GM19455 (cell line): Measurements from ENCODE around the gene STUB1.

ENCODE experiments used
- ATAC-seq: cut with Tn5 transposase; IDR thresholded peaks from one replicate; pipeline ENCODE4 v1.9.1; 2021; ENCODE audit not compliant: unreplicated experiment

Gene STUB1

DNA sequence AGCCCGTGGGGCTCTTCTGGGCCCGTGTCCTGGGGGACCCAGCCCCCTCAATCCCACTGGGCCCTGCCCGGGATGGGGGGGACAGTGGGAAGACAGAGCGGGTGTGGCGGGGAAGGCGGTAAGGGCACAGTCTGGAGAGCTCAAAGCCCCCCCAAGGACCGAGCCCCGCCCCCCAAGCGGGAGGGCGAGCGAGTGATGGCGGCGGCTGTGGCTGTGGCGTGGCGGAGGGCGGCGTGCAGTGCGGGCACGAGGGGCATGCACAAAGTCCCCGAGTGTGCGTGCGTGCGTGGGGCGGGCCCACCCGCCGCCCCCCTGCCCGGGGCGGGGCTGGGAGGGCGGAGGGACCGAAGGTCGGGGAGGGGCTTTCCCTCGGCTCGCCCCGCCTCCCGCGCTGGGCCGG, 13.6 kb downstream of the STUB1 start:
- ATAC-seq, result no peak

DNA sequence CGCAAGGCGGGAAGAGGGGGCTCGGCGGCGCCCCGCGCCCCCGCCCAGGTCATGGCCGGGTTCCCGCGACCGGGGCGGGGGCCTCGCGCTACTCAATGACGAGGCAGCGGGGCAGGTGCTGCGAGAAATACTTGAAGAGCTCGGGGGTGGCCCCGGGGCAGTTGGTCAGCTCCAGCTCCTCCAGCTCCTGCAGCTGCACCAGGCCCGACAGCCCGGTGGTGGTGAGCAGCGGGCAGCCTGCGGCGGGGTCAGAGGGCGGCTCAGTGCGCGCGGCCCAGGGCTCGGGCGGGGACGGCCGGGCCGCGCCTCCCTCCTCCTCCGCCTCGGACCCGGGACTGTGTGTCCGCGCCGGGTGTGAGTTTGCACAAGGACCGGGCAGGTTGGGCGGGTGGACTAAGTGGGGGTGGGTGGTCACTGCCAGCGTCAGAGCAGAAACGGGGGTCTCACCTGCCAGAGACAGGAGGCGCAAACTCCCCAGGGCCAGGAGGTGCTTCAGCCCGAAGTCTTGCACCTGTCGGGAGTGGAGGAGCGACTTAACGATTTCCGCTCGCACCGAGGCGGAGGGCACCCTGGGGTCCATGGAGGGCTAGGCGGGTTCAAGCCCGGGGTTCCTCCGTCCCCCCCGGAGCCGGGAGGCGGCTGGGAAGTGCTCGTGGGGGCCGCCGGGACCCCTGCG, 14.1 kb downstream of the STUB1 start:
- no peak for ATAC-seq

DNA sequence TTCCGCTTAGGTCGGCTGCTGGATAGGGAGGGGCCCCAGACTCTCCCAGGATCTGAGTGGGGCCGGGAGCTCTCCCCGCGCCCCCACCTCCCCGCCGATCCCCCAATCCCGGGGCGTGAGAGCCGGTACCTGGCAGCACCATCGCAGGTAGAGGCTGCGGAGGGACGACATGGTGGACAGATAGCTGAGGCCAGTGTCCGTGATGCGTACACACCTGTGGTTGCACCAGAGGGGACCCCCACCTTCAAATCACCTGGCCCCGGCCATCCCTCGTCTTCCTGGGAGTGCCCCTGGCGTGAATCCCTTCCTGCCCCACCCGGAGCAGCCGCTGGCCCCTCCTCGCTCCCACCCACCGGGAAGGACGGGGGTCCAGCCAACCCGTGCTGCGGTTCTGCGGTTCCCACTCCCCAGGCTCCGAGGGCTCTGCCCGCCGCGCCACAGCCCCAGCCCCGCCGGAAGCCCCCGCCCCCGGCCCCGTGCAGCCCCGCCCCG, 14.7 kb downstream of the STUB1 start:
- ATAC-seq, result no peak

DNA sequence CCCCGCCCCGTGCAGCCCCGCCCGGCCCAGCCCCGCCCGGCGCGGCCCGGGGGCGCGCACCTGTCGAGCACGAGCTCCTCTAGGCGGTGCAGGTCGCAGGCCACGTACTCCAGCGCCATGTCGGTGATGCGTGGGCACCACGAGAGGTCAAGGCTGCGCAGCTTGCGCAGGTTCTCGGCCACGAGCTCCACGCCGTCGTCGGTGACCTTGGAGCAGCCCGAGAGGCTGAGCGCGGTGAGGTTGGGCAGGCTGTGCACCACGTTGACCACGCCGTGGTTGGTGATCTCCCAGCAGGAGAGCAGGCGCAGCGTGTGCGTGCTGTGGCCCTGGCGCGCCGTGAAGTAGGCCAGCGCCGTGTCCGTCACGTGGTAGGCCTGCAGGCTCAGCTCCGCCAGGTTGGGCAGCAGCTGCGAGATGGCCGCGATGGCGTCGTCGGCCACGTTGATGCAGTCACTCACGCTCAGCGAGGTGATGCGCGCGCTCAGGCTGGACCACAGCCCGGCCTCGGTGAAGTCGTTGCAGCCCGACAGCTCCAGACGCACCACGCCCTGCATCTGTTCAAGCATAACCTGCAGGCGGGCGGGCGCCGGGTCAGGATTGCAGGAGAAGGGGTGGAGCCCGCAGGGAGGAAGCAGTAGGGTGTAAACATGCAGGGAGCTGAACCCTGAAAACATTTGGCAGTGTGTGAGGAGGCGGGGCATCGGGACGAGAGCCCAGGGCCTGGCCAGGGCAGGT, 15.3 kb downstream of the STUB1 start:
- ATAC-seq, result no peak

DNA sequence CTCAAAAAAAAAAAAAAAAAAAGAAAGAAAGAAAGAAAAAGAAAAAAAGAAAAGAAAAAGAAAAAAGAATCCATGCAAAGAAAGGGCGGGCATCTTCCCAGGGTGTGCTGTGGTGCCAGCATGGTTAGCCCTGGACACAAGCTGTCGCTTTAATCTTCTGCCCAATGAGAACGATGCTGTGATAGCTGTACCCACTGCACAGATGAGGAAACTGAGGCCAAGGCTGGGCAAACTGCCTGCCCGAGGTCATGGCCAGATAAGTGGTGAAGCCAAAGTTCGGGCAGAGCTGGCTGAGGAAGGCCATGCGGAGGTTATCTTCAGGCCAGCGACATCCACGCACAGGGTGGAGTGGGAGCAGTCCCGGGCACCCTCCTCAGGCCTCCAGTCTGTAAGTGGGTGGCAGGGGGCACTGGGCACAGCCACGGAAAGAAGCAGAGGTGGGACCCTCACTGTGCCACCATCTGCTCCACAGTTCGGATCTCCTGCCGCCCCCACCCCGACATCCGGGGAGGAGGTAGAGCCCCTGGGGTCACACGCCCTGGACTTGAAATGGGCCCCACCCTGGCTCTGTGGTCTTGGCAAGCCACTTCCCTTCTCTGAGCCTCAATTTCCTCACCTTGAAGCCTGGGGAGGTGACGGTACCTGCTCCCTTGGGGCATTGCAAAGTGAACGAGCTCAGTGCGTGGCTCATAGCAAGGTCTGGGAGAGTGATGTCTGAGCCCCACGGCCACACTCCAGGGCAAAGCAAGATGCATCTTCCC, 18.9 kb downstream of the STUB1 start:
- no peak for ATAC-seq

DNA sequence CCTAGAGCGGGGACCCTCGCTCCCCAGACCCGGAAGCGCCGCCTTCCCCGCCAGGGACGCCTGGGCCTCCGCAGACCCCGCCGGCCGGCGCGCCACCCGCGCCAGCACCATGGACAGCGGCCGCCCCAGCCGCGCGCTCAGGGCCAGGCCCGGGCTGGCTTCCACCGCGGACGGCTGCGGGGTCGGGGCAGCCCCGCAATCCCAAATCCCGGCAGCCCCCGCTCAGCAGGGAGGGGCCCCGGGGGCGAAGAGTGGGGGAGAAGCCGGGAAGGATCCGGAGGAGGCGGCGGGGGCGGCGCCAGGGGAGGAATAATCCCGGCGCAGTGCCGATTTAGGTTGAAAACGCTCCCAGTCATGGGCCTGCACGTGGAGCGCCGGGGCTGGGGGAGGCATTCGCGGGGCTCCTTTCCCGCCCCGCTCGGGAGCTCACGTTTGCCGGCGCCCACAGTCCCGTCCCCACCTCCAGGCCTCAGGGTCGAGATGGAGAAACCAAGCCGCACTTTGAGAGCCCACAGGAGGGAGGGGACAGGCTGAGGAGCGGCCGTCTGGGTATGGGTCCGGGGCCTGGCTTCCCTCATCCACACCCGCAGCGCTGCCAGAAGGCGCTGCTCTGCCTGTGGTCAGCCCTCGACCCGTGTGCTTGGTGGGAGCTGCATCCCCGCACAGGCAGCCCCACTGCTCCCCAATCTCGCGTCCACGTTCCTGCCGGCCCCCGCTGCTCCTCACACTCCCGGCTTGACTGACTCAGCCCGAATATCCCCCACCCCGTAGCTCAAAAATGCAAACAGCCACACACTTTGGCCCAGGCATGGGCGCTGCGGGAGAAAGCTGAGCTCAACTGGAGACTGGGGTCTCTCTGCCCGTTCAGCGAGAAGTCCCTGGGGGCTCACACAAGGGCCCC, 20.7 kb downstream of the STUB1 start:
- no peak for ATAC-seq

DNA sequence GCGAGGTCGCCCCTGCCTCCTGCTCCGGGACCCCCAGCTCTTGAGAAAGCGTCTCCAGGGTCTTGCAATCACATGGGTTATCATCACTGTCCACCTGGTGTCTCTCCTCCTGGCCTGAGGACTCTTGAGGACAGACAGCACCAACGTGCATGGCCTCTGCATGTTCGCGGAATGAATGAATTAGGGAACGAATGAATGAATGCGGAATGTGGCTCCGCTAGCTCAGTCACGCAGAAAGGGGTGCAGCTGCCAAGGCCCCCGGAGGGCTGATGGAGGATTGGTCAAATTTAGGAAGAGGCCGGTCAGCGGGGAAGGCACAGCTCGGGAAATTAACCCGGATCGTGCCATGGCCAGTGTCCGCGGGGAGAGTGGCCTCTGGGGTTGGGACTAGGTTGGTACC, 22.1 kb downstream of the STUB1 start:
- ATAC-seq, result no peak

DNA sequence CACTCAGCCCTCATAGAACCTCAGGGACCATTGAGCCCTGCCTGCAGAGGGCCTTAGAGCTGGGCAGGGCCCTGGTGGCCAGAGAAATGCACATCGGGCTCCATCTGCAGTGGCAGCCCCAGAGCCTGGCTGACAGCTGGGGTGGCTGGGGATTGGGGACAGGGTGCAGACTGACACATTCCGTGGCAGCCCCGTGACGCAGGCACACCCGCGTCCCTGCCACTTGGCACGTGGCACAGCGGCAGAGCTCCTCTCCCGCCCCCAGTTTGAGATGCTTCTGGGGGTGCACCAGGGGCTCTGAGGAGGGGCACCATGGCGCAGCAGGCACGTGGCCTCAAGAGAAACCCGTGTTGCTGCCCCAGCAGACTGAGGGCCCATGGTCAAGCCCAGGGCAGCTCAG, 23.2 kb downstream of the STUB1 start:
- ATAC-seq, result no peak

DNA sequence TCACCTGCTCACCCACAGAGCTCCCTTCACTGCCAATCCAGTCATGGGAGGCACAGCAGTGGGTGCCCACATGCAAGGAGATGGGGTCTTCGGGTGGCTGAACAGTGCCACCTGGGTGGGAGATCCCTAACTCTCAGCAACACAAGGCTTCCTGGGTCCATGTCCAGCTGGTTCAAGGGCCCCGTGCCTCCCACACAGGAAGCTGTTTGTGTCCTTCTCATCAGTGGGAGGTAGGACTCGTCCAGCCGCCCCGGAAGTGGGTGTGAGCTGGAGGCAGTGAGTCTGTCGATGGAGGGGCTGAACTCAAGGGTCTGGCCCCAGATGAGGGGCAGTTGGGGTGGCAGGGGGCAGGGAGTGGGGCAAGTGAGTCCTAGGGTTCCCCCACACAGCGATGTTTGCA, 23.8 kb downstream of the STUB1 start:
- no peak for ATAC-seq

DNA sequence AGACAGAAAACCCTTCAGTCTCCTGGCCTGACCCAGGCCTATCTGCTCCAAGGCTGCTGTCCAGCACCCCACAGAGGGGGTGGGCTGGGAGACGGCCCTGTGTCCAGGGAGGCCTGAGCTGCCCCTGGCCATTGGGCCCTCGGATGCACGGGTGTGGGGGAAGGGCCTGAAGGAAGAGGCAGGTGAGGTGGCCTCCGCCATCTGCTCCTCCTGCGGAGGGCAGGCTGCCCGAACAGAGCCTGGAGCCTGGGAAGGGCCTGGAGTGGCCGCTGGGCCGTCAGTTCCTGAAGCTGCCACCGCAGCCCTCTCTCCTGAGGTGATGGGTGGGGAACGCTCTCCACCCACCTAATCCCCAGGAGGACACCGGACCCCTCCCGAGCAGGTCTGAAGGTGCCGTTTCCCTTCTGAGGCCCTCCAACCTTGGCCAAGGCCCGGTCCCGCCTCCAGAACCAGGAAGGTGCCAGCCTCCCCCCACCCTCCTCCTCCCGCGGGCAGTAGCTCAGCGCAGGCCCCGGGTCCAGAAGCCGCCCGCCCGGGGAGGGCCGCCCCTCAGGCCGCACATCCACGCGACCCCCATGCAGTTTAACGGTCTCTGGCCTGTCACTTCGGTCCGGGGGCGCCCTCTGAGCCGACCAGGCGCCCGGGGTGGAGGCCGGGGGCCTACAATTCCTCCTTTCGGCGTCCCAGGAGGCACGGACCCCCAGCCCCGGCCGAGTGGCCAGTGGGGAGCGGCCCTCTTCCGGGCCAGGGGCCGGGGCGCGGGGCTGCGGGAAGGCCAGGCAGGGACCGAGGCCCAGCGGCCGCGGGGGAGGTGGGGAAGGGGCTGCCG, 24.6 kb downstream of the STUB1 start:
- ATAC-seq, result no peak

DNA sequence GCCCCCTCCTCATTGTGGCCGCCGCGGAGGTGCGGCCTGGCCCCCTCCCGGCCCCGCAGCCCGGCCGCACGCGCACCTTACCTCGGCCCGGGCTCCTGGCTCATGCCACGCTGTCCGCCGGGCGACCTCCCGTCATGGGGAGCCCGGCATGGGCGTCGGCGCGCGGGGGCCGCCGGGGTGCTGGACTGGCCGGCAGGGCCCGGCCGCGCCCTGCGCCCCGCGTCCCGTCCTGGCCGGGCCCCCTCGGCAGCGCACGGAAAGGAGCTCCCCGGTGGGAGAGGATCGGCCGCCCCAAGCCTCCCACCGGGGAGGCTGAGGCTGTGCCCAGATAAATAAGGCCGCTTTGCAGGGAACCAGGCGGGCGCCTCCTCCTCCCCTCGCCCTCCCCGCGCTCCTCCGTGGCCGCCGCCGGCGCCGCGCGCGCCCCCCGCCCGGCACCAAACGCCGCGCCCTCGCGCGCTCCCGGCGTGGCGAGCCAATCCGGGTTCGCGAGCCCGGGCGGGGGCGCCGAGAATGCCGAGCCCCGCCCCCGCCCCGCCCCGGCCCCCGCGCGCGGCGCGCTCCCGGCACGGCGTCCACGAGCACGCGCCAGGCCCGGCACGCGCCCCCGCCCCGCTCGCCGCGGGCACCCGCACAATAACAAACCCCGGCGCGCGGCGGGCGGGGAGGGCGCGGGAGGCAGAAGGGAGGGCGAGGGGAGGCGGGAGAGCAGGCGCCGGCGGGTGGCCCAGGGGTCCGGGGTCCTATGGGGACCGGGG, 25.4 kb downstream of the STUB1 start, which contains the start of gene FBXL16:
Gene FBXL16, minus strand, starts transcription at position 371 of the 758 bp plus-strand sequence. CDS start 8,396 bp downstream, outside the sequence.
- no peak for ATAC-seq

DNA sequence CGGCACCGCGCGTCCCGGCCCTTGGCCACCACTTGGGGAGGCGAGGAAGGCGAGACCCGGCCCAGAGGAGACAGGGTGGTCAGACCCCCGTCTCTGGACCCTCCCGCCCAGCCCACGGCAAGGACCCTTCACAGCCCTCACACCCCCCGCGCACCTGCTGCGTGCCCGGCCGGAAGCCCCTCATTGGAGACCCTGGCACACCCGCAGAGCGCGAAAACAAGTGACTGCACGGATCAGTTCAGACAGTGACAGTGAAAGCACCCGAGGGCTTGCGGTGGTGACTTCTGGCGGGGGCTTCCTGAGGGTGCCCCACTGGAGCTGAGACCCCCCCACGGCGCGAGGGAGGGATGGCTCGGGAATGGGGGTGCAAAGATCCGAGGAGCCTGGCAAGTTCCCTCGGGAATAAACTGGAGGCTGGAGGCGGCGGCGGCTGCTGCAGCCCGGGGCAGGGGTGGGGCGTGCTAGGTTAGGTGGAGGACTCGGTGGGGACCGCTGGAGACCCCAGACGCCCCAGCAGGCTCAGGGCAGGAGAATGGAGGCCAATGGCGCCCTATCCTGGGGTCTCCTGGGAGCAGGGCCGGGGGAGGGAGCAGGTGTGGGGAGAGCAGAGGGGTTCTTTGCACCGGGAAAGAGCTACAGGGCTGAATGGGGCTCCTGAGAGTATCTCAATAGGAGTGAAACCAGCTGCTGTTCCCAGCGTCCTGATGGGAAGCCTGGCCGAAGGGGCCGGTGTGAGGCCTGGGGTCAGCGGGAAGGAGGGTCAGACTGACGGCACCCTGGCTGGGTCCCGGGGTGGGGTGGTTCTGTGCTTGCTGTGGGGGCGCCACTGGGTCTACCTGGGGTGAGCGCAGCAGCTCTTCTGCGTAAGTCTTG, 26.2 kb downstream of the STUB1 start:
- ATAC-seq, result no peak

DNA sequence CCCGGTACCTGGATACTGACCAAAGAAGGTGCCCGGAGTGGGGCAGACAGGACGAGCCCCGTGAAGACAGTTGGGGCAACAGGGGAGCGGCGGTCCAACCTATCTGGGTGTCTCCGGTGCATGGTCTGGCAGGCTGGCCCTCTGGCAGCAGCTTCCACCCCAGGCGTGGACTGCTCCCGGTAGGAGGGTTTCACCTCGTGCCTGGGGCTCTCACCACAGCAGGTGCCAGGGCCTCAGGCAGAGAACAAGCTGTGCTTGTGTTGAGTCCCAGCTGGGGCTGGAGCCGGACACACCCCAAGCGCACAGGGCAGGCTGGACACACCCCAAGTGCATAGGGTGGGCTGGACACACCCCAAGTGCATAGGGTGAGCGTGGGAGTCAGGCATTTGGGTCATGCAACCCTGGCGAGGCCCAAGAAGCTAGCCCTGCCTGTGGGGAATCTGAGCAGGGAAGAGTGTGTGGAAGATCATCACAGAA, 26.9 kb downstream of the STUB1 start:
- ATAC-seq, result no peak

DNA sequence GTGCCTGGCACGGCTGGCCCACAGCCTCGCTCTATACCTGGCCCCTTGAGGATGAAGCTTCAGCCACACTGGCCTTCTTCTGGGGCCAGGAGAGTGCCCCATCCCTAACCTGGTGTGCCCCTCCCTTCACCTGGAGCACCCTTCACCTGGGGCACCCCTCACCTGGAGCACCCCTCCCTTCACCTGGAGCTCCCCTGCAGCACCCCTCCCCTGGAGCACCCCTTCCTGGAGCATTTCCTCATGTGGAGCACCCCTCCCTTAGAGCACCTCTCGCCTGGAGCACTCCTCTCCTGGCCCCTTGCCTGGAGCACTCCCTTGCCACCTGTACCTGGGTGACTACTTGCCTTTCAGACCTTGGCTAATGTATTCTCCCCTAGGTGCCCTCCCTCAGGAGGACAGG, 27.8 kb downstream of the STUB1 start:
- ATAC-seq, result no peak

DNA sequence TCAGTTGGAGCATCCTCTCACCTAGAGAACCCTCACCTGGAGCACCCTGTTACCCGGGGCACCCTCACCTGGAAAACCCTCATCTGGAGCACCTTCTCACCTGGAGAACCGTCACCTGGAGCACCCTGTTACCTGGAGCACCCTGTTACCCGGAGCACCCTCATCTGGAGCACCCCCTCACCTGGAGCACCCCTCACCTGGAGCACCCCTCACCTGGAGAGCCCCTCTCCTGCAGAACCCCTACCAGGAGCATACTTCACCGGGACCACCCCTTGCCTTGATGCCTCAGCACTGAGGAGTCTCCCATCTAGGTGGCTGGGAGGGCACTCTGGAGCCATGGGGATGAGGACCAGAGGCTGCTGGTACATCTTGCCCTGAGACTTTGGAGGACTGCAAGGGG, 28.7 kb downstream of the STUB1 start:
- no peak for ATAC-seq

DNA sequence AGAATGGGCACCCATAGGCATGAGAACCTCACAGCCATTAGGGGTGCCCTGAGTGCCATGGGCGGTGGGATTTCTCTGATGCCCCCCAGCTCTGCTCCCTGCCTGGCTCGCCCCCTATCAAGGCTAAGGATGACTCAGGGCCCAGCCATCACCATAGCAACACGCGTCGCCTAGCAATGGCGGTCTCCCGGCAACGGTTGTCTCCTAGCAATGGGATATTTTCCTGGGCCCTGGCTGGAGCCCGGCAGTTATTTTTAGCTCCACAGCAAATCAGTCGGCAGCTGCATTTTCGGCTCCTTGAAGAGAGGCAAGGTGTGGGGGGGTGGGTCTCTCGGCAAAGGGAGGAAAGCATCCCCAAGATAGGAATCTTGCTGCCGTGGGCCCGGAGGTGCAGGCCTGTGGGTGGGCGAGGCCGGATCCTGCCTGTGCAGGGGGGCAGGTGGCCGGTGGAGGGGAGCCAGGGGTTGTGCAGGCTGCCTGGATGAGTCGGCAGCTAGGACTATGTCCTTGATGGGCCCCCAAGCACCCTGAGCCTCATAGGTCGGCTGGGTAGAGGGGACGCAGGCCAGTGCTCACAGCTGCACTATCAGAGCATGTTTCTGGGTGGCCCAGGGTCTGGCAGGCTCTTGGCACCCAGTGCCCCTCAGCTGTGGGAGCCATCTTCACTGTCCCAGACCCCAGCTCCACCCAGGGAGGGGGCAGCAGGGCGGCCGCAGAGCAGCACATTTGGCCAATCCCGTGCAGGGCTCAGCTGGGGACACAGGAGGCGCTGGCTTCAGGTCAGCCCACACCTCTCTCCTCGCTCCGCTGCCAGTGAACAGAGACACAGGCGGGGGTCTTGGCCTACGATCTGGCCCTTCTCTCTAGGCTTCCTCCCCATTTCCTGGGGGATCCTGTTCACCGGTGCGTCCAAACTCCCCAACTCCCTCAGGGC, 29.6 kb downstream of the STUB1 start:
- no peak for ATAC-seq

DNA sequence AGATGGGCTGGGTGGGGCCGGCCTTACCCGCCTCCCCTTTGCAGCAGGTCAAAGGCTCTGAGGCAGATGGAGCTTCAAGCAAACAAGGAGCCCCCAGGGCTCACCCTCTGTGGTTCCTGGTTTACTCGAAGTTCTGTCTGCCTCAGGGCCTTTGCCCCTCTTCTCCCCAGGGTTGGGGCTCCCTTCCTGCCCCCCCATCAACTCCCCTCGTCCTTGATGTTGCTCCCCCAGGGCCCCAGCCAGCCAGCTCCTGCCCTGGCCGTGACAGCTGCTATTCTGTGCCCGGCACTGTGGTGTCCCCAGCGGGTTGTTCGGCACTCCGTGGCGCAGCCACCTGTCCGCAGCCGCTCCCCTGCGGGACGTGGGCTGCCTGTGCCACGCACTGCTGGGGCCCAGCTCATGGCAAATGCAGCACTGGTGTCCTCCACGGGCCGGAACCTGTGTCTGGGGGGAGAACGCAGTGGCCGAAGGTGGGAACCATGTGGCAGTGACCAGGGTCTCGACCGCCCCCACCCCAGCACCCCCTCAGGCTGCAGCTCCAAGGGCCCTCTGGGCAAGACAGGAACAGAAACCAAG, 30.4 kb downstream of the STUB1 start:
- no peak for ATAC-seq
